HepG2 (cell line): ENCODE data around the gene CHMP4B. TPM values are rescaled to one million over a fixed set of nuclear protein-coding genes. Genes with fewer than 3 reads are reported as not detected.

Source experiments
- ATAC-seq: fragments of 200-7000 bp; cut with Tn5 transposase; 3 replicates; pipeline ENCODE4 v1.9.1; 2020; ENCODE audit warnings: mild to moderate bottlenecking, moderate library complexity
- BruUV-seq: library from RNA; stranded (reverse); fragments of 400-500 nt; replicated peaks from 2 replicates; lab custom pipeline; 2021; lab: Mats Ljungman, UMichigan
- CTCF ChIA-PET: fragments of 300-600 bp; formaldehyde crosslinking; extraction: SDS; loops from one replicate; lab custom pipeline; 2021; ENCODE audit warnings: low total read pairs, inconsistent platforms, low intra/inter-chr PET ratio; lab: Yijun Ruan, JAX
- POLR2A ChIA-PET: fragments of 350-600 bp; sonication (Branson Sonifier 250); formaldehyde crosslinking; loops from one replicate; lab custom pipeline; 2020; ENCODE audit warnings: antibody characterized with exemption, inconsistent platforms; lab: Yijun Ruan, JAX
- DNase-seq: peaks from one replicate; pipeline ENCODE4 v3.0.0-alpha.2; 2015; ENCODE audit warnings: low spot score
- FAIRE-seq: peaks from 3 replicates; lab custom pipeline; 2011; peaks lifted over from hg19 to GRCh38; lab: Jason Lieb, UNC
- H2AFZ ChIP-seq: one replicate; pipeline ENCODE4 v1.6.1; 2011; ENCODE audit warnings: low read length, inconsistent platforms
- H3K27ac ChIP-seq: fragments of 300-600 bp; 3 replicates; pipeline ENCODE4 v1.8.0; 2011; ENCODE audit warnings: mixed run types, mild to moderate bottlenecking, mixed read lengths, low read length, inconsistent platforms; ENCODE audit not compliant: insufficient read depth; ENCODE audit errors: extremely low read length
- H3K27me3 ChIP-seq, 2 experiments: fragments of 200-600 bp in 1 of 2; 2 replicates in 1 of 2; 3 replicates in 1 of 2; pipeline versions ENCODE4 v1.6.0 to v1.8.0; 2011; ENCODE audit warnings: low read length in 2 of 2, mild to moderate bottlenecking in 2 of 2, moderate library complexity in 2 of 2, inconsistent platforms in 1 of 2; ENCODE audit not compliant: insufficient read depth in 2 of 2, control insufficient read depth in 1 of 2
- H3K36me3 ChIP-seq, 2 experiments: fragments of 200-600 bp in 1 of 2; replicated peaks in 1 of 2; 2 replicates in 1 of 2; 3 replicates in 1 of 2; pipeline versions ENCODE4 v1.5.1 to v1.8.0; 2011; ENCODE audit warnings: low read length in 2 of 2, inconsistent platforms in 1 of 2; ENCODE audit not compliant: insufficient read depth in 2 of 2, control insufficient read depth in 1 of 2
- H3K4me1 ChIP-seq: 2 replicates; pipeline ENCODE4 v1.5.1; 2012; ENCODE audit warnings: low read length, inconsistent platforms; ENCODE audit not compliant: insufficient read depth
- H3K4me2 ChIP-seq: 2 replicates; pipeline ENCODE4 v1.6.0; 2011; ENCODE audit warnings: low read depth, low read length, inconsistent platforms
- H3K4me3 ChIP-seq, 3 experiments: fragments of 200-600 bp in 1 of 3; sonication (generic), shearing (Covaris generic) in 1 of 3; replicated peaks in 1 of 3; 2 replicates each; pipeline ENCODE4 v1.5.1; 2011 to 2016; ENCODE audit warnings: low read length in 3 of 3, inconsistent platforms in 2 of 3, low read depth in 2 of 3, mild to moderate bottlenecking in 2 of 3, control low read depth in 1 of 3, mixed read lengths in 1 of 3; ENCODE audit not compliant: insufficient read depth in 1 of 3
- H3K79me2 ChIP-seq: one replicate; pipeline ENCODE4 v1.6.1; 2011; ENCODE audit warnings: low read length, inconsistent platforms; ENCODE audit not compliant: insufficient read depth
- H3K9ac ChIP-seq: 2 replicates; pipeline ENCODE4 v1.6.0; 2011; ENCODE audit warnings: mild to moderate bottlenecking, low read depth, low read length, inconsistent platforms; ENCODE audit not compliant: insufficient read depth
- H3K9me3 ChIP-seq: 2 replicates; pipeline ENCODE4 v1.5.1; 2012; ENCODE audit warnings: mild to moderate bottlenecking, low read length
- H4K20me1 ChIP-seq: 2 replicates; pipeline ENCODE4 v1.6.0; 2011; ENCODE audit warnings: inconsistent platforms, mild to moderate bottlenecking, low read length, moderate library complexity; ENCODE audit not compliant: insufficient read depth
- FOXO4 ChIP-seq: sonication (generic); formaldehyde crosslinking; conservative IDR thresholded peaks from 2 replicates; pipeline ENCODE4 v1.8.1; 2023; ENCODE audit warnings: missing genetic modification reagents
- NFIB ChIP-seq: sonication (generic); formaldehyde crosslinking; IDR thresholded peaks from 2 replicates; pipeline ENCODE4 v1.9.0; 2021; ENCODE audit warnings: missing genetic modification reagents, mild to moderate bottlenecking, borderline replicate concordance
- NRL ChIP-seq: sonication (generic); formaldehyde crosslinking; IDR thresholded peaks from 2 replicates; pipeline ENCODE4 v1.5.0; 2020; ENCODE audit warnings: missing genetic modification reagents, mild to moderate bottlenecking, moderate library complexity, borderline replicate concordance
- RAD51 ChIP-seq: fragments of 450-650 bp; IDR thresholded peaks from 2 replicates; pipeline ENCODE4 v1.6.1; 2016; ENCODE audit warnings: borderline replicate concordance
- RBM22 ChIP-seq: fragments of 200-400 bp; formaldehyde crosslinking; optimal IDR thresholded peaks from 2 replicates; pipeline ENCODE3; 2017; ENCODE audit warnings: mild to moderate bottlenecking, low read length, moderate library complexity
- ZNF7 ChIP-seq: IDR thresholded peaks from 2 replicates; pipeline ENCODE4 v1.6.1; 2016; ENCODE audit warnings: missing biosample characterization, missing genetic modification reagents
- WGBS: methylation state at CpG from one replicate; pipeline ENCODE4 v1.1.6; 2017; ENCODE audit warnings: low lambda C conversion rate; 5-methylcytosine and 5-hydroxymethylcytosine counted together
- in situ Hi-C: cut with HindIII; loops from 2 replicates; pipeline ENCODE4 v1.10.0; 2017; ENCODE audit warnings: low pct_unique_long_range_greater_than_20kb; ENCODE audit not compliant: extremely low pct_ligation_motif_present
- intact Hi-C: fragments of 100-400 bp; cut with micrococcal nuclease; formaldehyde crosslinking; loops from one replicate; pipeline ENCODE4 v1.10.0; 2022; ENCODE audit not compliant: unreplicated experiment
- polyA plus RNA-seq, 8 experiments: library from polyadenylated mRNA; depleted of rRNA in 3 of 8; stranded (reverse) in 7 of 8; unstranded in 1 of 8; fragments of >200 nt; fragmentation: Illumina TruSeq in 4 of 8; extraction: Trizol in 4 of 8; gene quantifications; 2 replicates each; pipeline versions ENCODE4 v1.2.1 to v1.2.3, GENCODE V29; 2011 to 2016; ENCODE audit warnings: low read depth in 4 of 8, missing spikeins in 1 of 8, mixed read lengths in 1 of 8; ENCODE audit not compliant: insufficient read depth in 1 of 8
- total RNA-seq, 5 experiments: library from RNA; depleted of rRNA; stranded (reverse); fragments of >200 nt; fragmentation: Illumina TruSeq; extraction: Trizol; gene quantifications; 2 replicates each; pipeline ENCODE4 v1.2.3, GENCODE V29; 2016; ENCODE audit warnings: low read depth in 1 of 5

CHMP4B gene
- total and polyA plus RNA-seq, 2 of the 13 experiments (the other 11 are each of a cell fraction or from before 2014, with no cell fraction given): 40.1 to 45.6 TPM

- Histone ChIP-seq H3K9me3 (no peaks in the 10 kb centered on the region), H4K20me1 (peaks cover 1% of the 10 kb centered on the region; the same call in 1 of the 2 replicates), H3K4me3 (no peak overlapping the region), H3K9ac (no peak overlapping the region), H3K4me1 (peaks cover 24% of the 10 kb centered on the region), H3K4me2 (no peak overlapping the region), H3K36me3 (peaks cover 5 to 25% of the 10 kb centered on the region in 2 experiments; a peak in 4 of 5 replicates), H2AFZ (no peak overlapping the region), H3K27me3 (no peaks in the 10 kb centered on the region), H3K79me2 (peaks cover 56% of the 10 kb centered on the region), H3K27ac (no peak overlapping the region)
- BruUV-seq: no TSS peak
- 0 out of 2 replicates have a peak, but pooled peaks have one; percentile 77 for TF ChIP-seq NFIB (CRISPR knock-in tag)
- 0 out of 2 replicates have a peak, but pooled peaks have one; percentile 30 for TF ChIP-seq FOXO4 (CRISPR knock-in tag)
- 0 out of 2 replicates have a peak, but pooled peaks have one; percentile 38 for TF ChIP-seq NRL
- no peak for TF ChIP-seq RAD51
- TF ChIP-seq RBM22: peak; percentile 45
- CTCF ChIA-PET: no interaction called here
- FAIRE-seq (no peak), ATAC-seq (no peak), DNase-seq (no peak)
- 92% methylated on average over 11 of the region's 11 CpGs for WGBS
- intact Hi-C loops: no loop called here
- in situ Hi-C loops: no loop called here
- POLR2A ChIA-PET: no interaction called here
These were observed 21.1 kb downstream of the CHMP4B start for GRCh38 chr20:33832103-33832804.

- Histone ChIP-seq H4K20me1 (peaks cover 11% of the 10 kb centered on the region), H3K4me2 (no peak overlapping the region), H2AFZ (no peak overlapping the region), H3K27ac (no peak overlapping the region), H3K27me3 (no peaks in the 10 kb centered on the region), H3K9ac (no peak overlapping the region), H3K79me2 (peaks cover 55% of the 10 kb centered on the region), H3K9me3 (no peaks in the 10 kb centered on the region), H3K4me3 (no peak overlapping the region), H3K4me1 (peaks cover 24% of the 10 kb centered on the region), H3K36me3 (peaks cover 3 to 25% of the 10 kb centered on the region in 2 experiments; a peak in 4 of 5 replicates)
- 95% methylated on average over 1 of the region's 1 CpG for WGBS
- ChIA-PET CTCF (no interaction called here), POLR2A (no interaction called here)
- in situ Hi-C loops (no loop called here), intact Hi-C loops (no loop called here)
- ATAC-seq: no peak
- FAIRE-seq: no peak
- TF ChIP-seq ZNF7 (CRISPR knock-in tag) (no peak), RBM22 (peak; percentile 49)
- BruUV-seq: no TSS peak
- DNase-seq: no peak
These were observed 22.2 kb downstream of the CHMP4B start for GRCh38 chr20:33833333-33833732.
